Heart left ventricle (tissue), 16 donors: Measurements from ENCODE around the gene KCNN3. TPM values are rescaled to one million over a fixed set of nuclear protein-coding genes. Genes with fewer than 3 reads are reported as not detected.

Source experiments
- ATAC-seq, 4 donors: fragments of 200-7000 bp; cut with Tn5 transposase; one replicate each; pipeline ENCODE4 v1.9.1; 2020 to 2022; ENCODE audit warnings: moderate library complexity in 4 of 4, mild to moderate bottlenecking in 3 of 4, moderate number of reproducible peaks in 1 of 4
- DNase-seq, 5 donors: peaks; one replicate each; pipeline ENCODE4 v3.0.0-alpha.2; 2020
- H3K27ac ChIP-seq, 12 donors: fragments of 200-600 bp; sonication (generic) in 4 of 12; one replicate each; pipeline versions ENCODE4 v1.5.0 to v1.8.0; 2016 to 2022; ENCODE audit warnings: mild to moderate bottlenecking in 2 of 12
- H3K27me3 ChIP-seq, 9 donors: fragments of 200-600 bp; sonication (generic) in 2 of 9; one replicate each; pipeline versions ENCODE4 v1.5.1 to v1.8.0; 2016 to 2022; ENCODE audit warnings: mild to moderate bottlenecking in 3 of 9
- H3K36me3 ChIP-seq, 9 donors: fragments of 200-600 bp; sonication (generic) in 2 of 9; one replicate each; pipeline versions ENCODE4 v1.5.0 to v1.8.0; 2018 to 2022; ENCODE audit warnings: mild to moderate bottlenecking in 2 of 9
- H3K4me1 ChIP-seq, 12 donors: fragments of 200-600 bp; sonication (generic) in 4 of 12; one replicate each; pipeline versions ENCODE4 v1.5.0 to v1.8.0; 2016 to 2022; ENCODE audit warnings: mild to moderate bottlenecking in 3 of 12
- H3K4me3 ChIP-seq, 12 donors: fragments of 200-600 bp; sonication (generic) in 4 of 12; one replicate each; pipeline versions ENCODE4 v1.5.0 to v1.8.0; 2017 to 2022; ENCODE audit warnings: mild to moderate bottlenecking in 9 of 12, moderate library complexity in 4 of 12
- H3K9me3 ChIP-seq, 12 donors: fragments of 200-600 bp; sonication (generic) in 4 of 12; one replicate each; pipeline versions ENCODE4 v1.5.0 to v1.8.0; 2016 to 2022; ENCODE audit warnings: mild to moderate bottlenecking in 1 of 12
- POLR2A ChIP-seq, 2 donors: fragments of 450-650 bp; IDR thresholded peaks; one replicate each; pipeline ENCODE4 v1.6.1; 2017; ENCODE audit warnings: antibody characterized with exemption in 2 of 2, mild to moderate bottlenecking in 2 of 2, moderate library complexity in 2 of 2
- WGBS, 4 donors: extraction: QIAGEN DNeasy Blood & Tissue Kit in 2 of 4; methylation state at CpG; one replicate each; pipeline versions ENCODE4 v1.1.5 to v1.1.7; 2013 to 2018; 5-methylcytosine and 5-hydroxymethylcytosine counted together
- intact Hi-C, 10 donors: fragments of 100-400 bp; cut with DNase I; formaldehyde crosslinking; loops; one replicate each; pipeline versions ENCODE4 v1.11.1 to v1.14.2; 2022
- polyA plus RNA-seq, 2 donors: library from polyadenylated mRNA; stranded (reverse); fragments of 200-250 nt; gene quantifications; one replicate each; pipeline ENCODE4 v1.2.3, GENCODE V29; 2013
- total RNA-seq, 9 donors: library from RNA; depleted of rRNA in 2 of 9; stranded (reverse); fragments of >200 nt in 2 of 9; fragmentation: NEBNext Ultra II Directional in 3 of 9; extraction: Animal tissue kit (Norgen Biotek cat#: 25700) in 3 of 9; gene quantifications; one replicate each; pipeline versions ENCODE4 v1.1.0 to v1.2.4, GENCODE V29; 2016 to 2023
- TF ChIP-seq, protein P1 (sequence below), 12 donors: fragments of 200-600 bp; sonication (generic) in 4 of 12; IDR thresholded peaks; one replicate each; pipeline versions ENCODE4 v1.5.0 to v1.8.0; 2018 to 2022; ENCODE audit warnings: antibody characterized with exemption in 12 of 12, mild to moderate bottlenecking in 5 of 12
- donor health status: ischemic (EF 13 %, LVEDD 7.1; RV severe dilation, severe dysfunction).
- donor health status: healthy with polysubstance abuse.
- donor health status: DM: no; HTN: yes; CAD: no.
- donor health status: DM: no; HTN: no; CAD: no.
- donor health status: ischemic (EF 25% LVEDD 6.9; RV normal size, moderate dysfunction).
- donor health status: ischemic (EF 25% LVEDD 5.7; RV mildly dilated, moderate dysfunction).
- donor health status: healthy.
- donor health status: DM: yes; HTN: yes; CAD: no.
- donor health status: ischemic (EF 35%, LVEDD 5.7; RV mildly dilated, moderate dysfunction).
- donor health status: nonischemic (EF 11% LVEDD 7.7; RV severe dilation, severe dysfunction).
- donor health status: DM: yes; HTN: yes; CAD: no.
- donor health status: PGD.
- donor health status: ischemic (EF 29% LVEDD 5.4; RV normal size, mild dysfunction).
- donor health status: nonischemic (EF 23%, LVEDD 6.1; RV moderate dilation, normal function).

KCNN3 gene
- total and polyA plus RNA-seq, 11 donors: 0.42 to 4.6 (median 2.2) TPM

DNA sequence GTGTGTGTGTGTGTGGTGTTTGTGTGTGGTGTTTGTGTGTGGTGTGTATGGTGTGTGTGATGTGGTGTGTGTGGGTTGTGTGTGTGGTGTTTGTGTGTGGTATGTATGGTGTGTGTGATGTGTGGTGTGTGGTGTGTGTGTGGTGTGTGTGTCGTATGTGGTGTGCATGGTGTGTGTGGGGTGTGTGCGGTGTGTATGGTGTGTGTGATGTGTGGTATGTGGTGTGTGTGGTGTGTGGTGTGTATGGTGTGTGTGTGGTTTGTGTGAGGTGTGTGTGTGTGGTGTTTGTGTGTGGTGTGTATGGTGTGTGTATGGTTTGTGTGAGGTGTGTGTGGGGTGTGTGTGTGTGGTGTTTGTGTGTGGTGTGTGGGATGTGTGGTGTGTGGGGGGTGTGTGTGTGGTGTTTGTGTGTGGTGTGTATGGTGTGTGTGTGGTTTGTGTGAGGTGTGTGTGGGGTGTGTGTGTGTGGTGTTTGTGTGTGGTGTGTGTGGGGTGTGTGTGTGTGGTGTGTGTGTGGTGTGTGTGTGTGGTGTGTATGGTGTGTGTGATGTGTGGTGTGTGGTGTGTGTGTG is 155.9 kb downstream of the KCNN3 start:
- intact Hi-C loops: no loop called here
- Histone ChIP-seq H3K36me3 (peaks cover 0 to 15% (median 0%) of the 10 kb centered on the region in 9 donors), H3K4me1 (peaks cover 0 to 25% (median 12%) of the 10 kb centered on the region in 12 donors), H3K27me3 (no peaks in the 10 kb centered on the region), H3K4me3 (no peak overlapping the region), H3K9me3 (no peaks in the 10 kb centered on the region), H3K27ac (no peak overlapping the region)
- peak in 1 of 4 donors; percentile 35 for ATAC-seq
- 79 to 87% (median 84%) methylated on average over 2 of the region's 2 CpGs for WGBS, 4 donors
- DNase-seq: no peak
- TF ChIP-seq, protein P1, sequence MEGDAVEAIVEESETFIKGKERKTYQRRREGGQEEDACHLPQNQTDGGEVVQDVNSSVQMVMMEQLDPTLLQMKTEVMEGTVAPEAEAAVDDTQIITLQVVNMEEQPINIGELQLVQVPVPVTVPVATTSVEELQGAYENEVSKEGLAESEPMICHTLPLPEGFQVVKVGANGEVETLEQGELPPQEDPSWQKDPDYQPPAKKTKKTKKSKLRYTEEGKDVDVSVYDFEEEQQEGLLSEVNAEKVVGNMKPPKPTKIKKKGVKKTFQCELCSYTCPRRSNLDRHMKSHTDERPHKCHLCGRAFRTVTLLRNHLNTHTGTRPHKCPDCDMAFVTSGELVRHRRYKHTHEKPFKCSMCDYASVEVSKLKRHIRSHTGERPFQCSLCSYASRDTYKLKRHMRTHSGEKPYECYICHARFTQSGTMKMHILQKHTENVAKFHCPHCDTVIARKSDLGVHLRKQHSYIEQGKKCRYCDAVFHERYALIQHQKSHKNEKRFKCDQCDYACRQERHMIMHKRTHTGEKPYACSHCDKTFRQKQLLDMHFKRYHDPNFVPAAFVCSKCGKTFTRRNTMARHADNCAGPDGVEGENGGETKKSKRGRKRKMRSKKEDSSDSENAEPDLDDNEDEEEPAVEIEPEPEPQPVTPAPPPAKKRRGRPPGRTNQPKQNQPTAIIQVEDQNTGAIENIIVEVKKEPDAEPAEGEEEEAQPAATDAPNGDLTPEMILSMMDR (IDR thresholded peaks at IDR 0.05): no peak
- TF ChIP-seq POLR2A (IDR thresholded peaks at IDR 0.05): no peak

DNA sequence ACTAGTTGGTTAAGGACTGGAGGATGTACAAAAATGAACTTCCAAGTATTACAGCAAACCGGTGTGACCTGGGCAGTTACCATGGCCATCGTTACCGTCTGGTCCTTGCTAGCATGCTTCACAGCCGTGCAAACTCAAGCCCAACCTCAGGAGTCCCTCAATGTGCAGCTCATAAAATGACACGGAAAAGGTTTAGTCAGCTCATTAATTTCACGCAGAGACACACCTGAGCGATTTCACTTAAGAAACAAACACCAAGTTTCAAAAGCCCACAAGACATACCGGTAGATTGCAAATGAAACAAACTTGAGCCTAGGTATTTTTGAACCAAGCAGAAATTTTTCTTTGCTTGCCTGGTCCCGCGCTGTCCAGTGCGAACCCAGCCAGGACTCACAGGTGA is 157.1 kb downstream of the KCNN3 start:
- Histone ChIP-seq H3K27ac (no peak overlapping the region), H3K4me1 (peaks cover 0 to 26% (median 12%) of the 10 kb centered on the region in 12 donors), H3K36me3 (peaks cover 0 to 16% (median 0%) of the 10 kb centered on the region in 9 donors), H3K4me3 (no peak overlapping the region), H3K27me3 (no peaks in the 10 kb centered on the region), H3K9me3 (no peaks in the 10 kb centered on the region)
- ATAC-seq (no peak), DNase-seq (no peak)
- intact Hi-C loops: no loop called here
- WGBS, 4 donors: 96% methylated on average over 11 of the region's 11 CpGs
- no peak for TF ChIP-seq POLR2A (IDR thresholded peaks at IDR 0.05)
- TF ChIP-seq, protein P1 (IDR thresholded peaks at IDR 0.05): no peak

GRCh38 chr1:154712166-154712810 is 157.8 kb downstream of the KCNN3 start:
- ATAC-seq (no peak), DNase-seq (no peak)
- TF ChIP-seq POLR2A (IDR thresholded peaks at IDR 0.05): no peak
- TF ChIP-seq, protein P1 (IDR thresholded peaks at IDR 0.05): no peak
- Histone ChIP-seq H3K27ac (no peak overlapping the region), H3K4me3 (no peak overlapping the region), H3K9me3 (no peaks in the 10 kb centered on the region), H3K36me3 (peaks cover 0 to 18% (median 0%) of the 10 kb centered on the region in 9 donors), H3K27me3 (no peaks in the 10 kb centered on the region), H3K4me1 (peaks cover 0 to 24% (median 12%) of the 10 kb centered on the region in 12 donors)
- WGBS, 4 donors: 91 to 96% (median 93%) methylated on average over 11 of the region's 11 CpGs
- intact Hi-C loops: no loop called here

DNA sequence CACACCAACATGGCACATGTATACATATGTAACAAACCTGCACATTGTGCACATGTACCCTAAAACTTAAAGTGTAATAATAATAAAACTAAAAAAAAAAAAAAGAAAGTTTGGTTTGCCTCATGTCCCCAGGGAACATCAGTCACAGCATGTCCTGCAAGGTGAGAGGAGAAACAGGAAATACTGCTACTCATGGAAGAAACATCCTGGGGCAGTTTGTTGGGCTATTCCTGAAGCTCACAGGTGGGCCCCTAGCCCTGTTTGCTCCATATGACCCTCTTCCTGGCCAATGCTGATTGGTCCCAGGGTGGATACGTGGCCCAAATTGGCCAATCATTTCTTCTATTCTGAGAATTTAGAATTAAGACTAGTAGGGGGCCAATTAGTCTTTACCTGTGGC is 158.7 kb downstream of the KCNN3 start:
- WGBS, 4 donors: 90 to 97% (median 91%) methylated on average over 1 of the region's 1 CpG
- Histone ChIP-seq H3K36me3 (peaks cover 0 to 18% (median 0%) of the 10 kb centered on the region in 9 donors), H3K27ac (no peak overlapping the region), H3K4me3 (no peak overlapping the region), H3K27me3 (no peaks in the 10 kb centered on the region), H3K9me3 (no peaks in the 10 kb centered on the region), H3K4me1 (peaks cover 0 to 26% (median 10%) of the 10 kb centered on the region in 12 donors)
- ATAC-seq (no peak), DNase-seq (no peak)
- intact Hi-C loops: no loop called here
- TF ChIP-seq, protein P1 (IDR thresholded peaks at IDR 0.05): no peak
- TF ChIP-seq POLR2A (IDR thresholded peaks at IDR 0.05): no peak
